HUES48 (cell line): ENCODE results near the gene MAP10.

Source experiments
- H3K27ac ChIP-seq: one replicate; pipeline ENCODE4 v1.7.0; 2013; ENCODE audit warnings: low read depth, low read length, inconsistent platforms
- H3K27me3 ChIP-seq: 2 replicates; pipeline ENCODE4 v1.6.1; 2013; ENCODE audit warnings: mild to moderate bottlenecking, low read length; ENCODE audit not compliant: control insufficient read depth, insufficient read depth
- H3K36me3 ChIP-seq: 2 replicates; pipeline ENCODE4 v1.6.1; 2013; ENCODE audit warnings: low read length; ENCODE audit not compliant: control insufficient read depth, insufficient read depth
- H3K4me1 ChIP-seq: 2 replicates; pipeline ENCODE4 v1.6.1; 2013; ENCODE audit warnings: mild to moderate bottlenecking, low read length; ENCODE audit not compliant: control insufficient read depth, insufficient read depth
- H3K4me3 ChIP-seq: 2 replicates; pipeline ENCODE4 v1.5.1; 2013; ENCODE audit warnings: mild to moderate bottlenecking, low read depth, low read length
- H3K9ac ChIP-seq: 2 replicates; pipeline ENCODE4 v1.6.1; 2013; ENCODE audit warnings: mild to moderate bottlenecking, low read depth, low read length, moderate library complexity
- H3K9me3 ChIP-seq: 2 replicates; pipeline ENCODE4 v1.6.1; 2013; ENCODE audit warnings: low read length; ENCODE audit not compliant: control insufficient read depth, insufficient read depth

The MAP10 gene, protein sequence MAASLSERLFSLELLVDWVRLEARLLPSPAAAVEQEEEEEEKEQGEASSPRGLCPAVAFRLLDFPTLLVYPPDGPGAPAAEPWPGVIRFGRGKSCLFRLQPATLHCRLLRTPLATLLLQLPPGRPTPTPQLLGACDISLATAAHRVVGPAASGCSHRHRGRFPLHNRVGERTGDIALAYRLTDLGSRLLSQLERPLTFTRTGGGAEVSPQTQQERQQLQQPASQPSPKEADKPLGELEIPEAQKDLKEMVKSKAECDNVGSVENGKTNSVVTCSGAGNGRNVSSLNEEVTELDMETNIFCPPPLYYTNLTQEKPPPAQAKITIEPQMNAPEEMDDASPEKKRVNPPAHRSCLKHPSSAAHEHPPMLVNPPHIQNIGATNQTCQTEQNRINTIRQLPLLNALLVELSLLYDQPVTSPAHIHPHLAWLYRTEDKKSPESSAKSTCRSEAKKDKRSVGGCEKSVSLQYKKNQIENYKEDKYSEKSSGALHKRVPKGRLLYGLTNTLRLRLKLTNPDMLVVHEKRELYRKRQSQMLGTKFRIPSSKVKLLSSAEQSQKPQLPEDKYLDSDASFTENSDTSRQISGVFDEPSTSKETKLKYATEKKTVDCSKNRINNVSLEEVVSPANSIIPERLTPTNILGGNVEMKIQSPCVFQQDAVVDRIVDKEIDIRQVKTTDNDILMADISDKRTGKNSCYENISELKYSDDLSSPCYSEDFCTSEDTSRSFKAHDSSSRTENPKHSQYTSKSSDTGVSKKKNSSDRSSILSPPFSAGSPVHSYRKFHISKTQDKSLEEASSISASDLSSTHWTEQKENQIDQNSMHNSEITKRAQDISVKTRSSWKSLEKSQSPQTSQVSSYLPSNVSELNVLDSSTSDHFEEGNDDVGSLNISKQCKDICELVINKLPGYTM

DNA sequence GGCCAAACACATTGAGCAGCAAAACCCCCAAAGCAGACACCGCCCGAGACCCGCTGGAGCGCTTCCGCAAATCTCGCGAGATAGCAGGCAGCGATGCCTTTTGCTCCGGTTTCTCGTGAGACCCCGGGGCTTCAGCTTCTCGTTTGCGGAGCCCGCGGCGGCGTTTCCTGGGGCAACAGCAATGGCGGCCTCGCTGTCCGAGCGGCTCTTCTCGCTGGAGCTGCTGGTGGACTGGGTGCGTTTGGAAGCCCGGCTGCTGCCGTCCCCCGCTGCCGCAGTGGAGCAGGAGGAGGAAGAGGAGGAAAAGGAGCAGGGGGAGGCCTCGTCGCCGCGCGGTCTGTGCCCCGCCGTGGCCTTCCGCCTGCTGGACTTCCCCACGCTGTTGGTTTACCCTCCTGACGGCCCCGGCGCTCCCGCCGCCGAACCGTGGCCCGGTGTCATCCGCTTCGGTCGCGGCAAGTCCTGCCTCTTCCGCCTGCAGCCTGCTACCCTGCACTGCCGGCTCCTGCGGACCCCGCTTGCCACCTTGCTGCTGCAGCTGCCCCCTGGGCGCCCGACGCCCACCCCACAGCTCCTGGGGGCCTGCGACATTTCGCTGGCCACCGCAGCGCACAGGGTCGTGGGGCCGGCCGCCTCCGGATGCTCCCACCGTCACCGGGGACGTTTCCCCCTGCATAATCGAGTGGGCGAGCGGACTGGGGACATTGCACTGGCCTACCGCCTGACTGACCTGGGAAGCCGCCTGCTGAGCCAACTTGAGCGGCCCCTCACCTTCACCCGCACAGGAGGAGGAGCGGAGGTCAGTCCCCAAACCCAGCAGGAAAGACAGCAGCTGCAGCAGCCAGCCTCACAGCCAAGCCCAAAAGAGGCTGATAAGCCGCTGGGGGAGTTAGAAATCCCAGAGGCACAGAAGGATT lies at the start of gene MAP10:
MAP10 (plus strand) TSS at position 148 of the 917 bp plus-strand sequence; CDS start at position 182, 34 bp downstream.
- Histone ChIP-seq H3K4me1 (peaks cover 14% of the 10 kb centered on the region), H3K36me3 (no peaks in the 10 kb centered on the region; the same call in 1 of the 2 replicates), H3K9ac (peak within 1 kb of the TSS; percentile 91), H3K9me3 (no peaks in the 10 kb centered on the region), H3K4me3 (peak within 1 kb of the TSS; percentile 87), H3K27ac (peak within 1 kb of the TSS; percentile 77), H3K27me3 (peaks cover 6% of the 10 kb centered on the region)

DNA sequence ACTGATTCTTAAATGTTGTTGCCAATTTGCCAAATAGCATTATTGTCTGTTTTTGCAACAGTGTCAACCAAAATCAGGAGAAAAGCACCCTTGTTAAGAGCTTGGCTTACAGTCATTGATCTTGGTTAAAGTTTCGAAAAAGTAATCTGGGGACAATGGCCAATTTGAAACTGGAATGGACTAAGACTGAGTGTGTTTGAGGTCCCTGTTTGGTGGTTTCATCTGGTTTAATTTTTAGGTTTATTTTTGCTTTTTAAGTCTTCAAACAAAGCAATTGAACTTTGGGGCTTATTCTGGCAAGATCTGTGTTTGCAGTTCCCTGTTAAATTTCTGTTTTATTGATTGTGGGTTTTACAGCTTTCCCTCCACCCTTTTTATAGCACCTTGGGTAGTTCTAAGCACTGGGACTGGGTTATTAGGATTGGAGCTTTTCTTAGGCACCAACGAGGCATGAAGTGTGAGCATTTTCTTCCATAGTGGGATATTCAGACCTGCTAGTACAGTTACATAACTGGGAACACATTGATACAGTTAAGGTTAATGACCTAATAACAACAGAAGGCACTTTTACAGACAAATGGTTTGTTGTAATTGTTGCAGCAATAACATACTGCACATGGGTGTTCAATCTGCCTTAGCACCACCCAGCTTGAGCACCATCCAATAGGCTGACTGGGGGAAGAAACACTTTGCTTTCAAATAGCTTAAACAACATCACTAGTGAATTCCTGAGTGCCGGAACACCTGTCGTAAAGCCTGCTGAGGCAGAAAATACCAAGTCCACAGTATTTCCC lies 40.6 kb upstream of the MAP10 start:
- Histone ChIP-seq H3K4me3 (no peak overlapping the region), H3K9ac (no peak overlapping the region), H3K9me3 (no peaks in the 10 kb centered on the region; the same call in 1 of the 2 replicates), H3K36me3 (no peaks in the 10 kb centered on the region), H3K27ac (no peak overlapping the region), H3K4me1 (peaks cover 19% of the 10 kb centered on the region), H3K27me3 (no peaks in the 10 kb centered on the region)

GRCh38 chr1:232765542-232765941 lies 39.7 kb upstream of the MAP10 start:
- no peak overlapping the region for H3K27ac ChIP-seq
- H3K9ac ChIP-seq, result no peak overlapping the region
- no peaks in the 10 kb centered on the region for H3K27me3 ChIP-seq

DNA sequence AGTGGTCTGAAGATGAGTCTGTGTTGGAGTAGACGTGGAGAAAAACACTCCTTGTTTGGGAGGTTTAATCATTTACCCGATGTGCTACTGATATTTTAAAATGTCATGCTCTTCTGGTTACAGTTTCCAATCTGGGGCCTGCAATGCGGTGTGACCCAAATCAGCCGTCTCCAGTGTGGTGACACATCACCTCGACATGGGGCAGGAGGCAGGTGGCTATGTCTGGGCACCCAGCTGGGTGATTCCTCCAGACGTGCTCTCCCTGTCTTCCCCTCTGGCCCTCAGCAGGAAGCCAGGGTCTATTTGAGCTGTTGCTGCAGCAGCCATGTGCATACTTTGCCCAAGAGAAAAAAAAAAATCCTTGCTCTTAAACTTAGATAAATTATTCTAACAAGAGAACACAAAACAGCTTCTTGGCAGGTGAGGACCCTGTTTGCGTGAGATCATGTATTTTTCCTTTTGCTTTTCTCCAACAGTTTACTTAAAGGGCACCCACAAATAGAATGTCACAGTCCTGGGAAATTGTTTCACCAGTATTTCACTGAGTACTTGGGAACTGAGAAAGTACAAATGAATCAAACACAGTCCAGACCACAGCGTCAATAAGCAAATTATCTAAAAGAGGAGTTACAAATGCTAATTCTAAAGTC lies 38.9 kb upstream of the MAP10 start:
- Histone ChIP-seq H3K9ac (no peak overlapping the region), H3K27ac (no peak overlapping the region), H3K27me3 (no peaks in the 10 kb centered on the region), H3K4me1 (peaks cover 32% of the 10 kb centered on the region), H3K4me3 (no peak overlapping the region), H3K9me3 (no peaks in the 10 kb centered on the region; the same call in 1 of the 2 replicates), H3K36me3 (no peaks in the 10 kb centered on the region)

More at GRCh38 chr1:232765542-232765941, 39.7 kb upstream of the MAP10 start:
- no peak overlapping the region for H3K4me3 ChIP-seq
- no peaks in the 10 kb centered on the region for H3K36me3 ChIP-seq
- no peaks in the 10 kb centered on the region; the same call in 1 of the 2 replicates for H3K9me3 ChIP-seq
- H3K4me1 ChIP-seq, result peaks cover 28% of the 10 kb centered on the region

GRCh38 chr1:232766904-232767303 lies 38.3 kb upstream of the MAP10 start:
- H3K9me3 ChIP-seq, result no peaks in the 10 kb centered on the region; the same call in 1 of the 2 replicates
- H3K36me3 ChIP-seq, result no peaks in the 10 kb centered on the region
- H3K4me1 ChIP-seq, result peaks cover 32% of the 10 kb centered on the region
- H3K9ac ChIP-seq, result no peak overlapping the region
- no peak overlapping the region for H3K4me3 ChIP-seq
- no peak overlapping the region for H3K27ac ChIP-seq
- H3K27me3 ChIP-seq, result no peaks in the 10 kb centered on the region

DNA sequence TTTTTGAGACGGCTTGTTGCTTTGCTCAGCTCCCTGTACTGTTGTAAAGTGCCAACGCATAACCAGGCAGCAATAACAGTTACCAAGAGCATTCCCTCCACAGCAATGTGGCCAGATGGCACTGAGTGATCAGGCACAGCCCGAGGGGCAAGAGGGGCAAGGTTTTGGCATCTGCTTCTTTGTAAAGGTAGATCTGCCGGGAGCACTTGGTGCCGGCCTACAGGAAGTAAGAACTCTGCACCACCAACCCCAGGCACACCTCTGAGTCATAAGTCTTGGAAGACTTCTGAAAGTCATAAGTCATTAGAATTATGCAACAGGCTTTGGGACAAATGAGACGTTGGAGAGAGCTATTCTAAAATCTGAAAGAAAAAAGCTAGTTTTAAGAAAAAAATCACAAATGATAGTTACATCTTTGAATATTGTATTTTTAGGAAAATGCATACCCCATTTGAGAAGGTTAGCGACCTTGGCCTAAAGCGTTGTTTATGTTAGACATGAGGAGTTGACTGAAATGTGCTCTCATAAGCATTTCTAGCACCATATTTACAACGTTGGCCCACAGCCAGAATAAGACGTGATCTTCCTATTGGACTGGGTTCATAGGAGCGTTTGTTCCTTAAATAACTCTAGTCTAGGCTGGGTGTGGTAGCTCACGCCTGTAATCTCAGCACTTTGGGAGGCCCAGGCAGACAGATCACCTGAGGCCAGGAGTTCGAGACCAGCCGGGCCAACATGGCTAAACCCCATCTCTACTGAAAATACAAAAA lies 37.7 kb upstream of the MAP10 start:
- H3K9ac ChIP-seq, result no peak overlapping the region
- no peaks in the 10 kb centered on the region for H3K27me3 ChIP-seq
- H3K4me3 ChIP-seq, result no peak overlapping the region
- no peaks in the 10 kb centered on the region; the same call in 1 of the 2 replicates for H3K9me3 ChIP-seq
- H3K36me3 ChIP-seq, result no peaks in the 10 kb centered on the region
- H3K27ac ChIP-seq, result no peak overlapping the region
- peaks cover 32% of the 10 kb centered on the region for H3K4me1 ChIP-seq

- Histone ChIP-seq H3K9me3 (no peaks in the 10 kb centered on the region; the same call in 1 of the 2 replicates), H3K4me3 (no peak overlapping the region), H3K4me1 (peaks cover 32% of the 10 kb centered on the region), H3K36me3 (no peaks in the 10 kb centered on the region), H3K27ac (no peak overlapping the region), H3K9ac (no peak overlapping the region), H3K27me3 (no peaks in the 10 kb centered on the region)
Observed at GRCh38 chr1:232768793-232769192, 36.4 kb upstream of the MAP10 start.

DNA sequence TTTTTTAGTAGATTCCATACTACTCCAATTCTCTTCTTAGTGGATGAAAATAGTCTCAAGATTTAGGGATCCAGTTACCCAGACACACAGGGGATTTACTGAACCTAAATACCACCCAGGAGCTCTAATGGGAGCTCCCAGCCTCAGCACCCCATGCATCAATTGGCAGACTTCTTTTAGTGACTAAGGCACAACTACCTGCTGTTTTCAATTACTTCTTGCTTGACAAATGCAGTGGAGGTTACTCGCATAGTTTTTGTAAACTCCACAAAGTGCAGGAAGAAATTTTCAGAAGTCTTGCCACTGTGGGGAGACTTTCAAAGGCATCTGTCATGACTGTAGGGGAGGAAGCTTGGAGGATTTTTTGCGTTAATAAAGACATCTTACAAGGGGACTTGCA lies 35.5 kb upstream of the MAP10 start:
- Histone ChIP-seq H3K27me3 (no peaks in the 10 kb centered on the region), H3K9ac (no peak overlapping the region), H3K36me3 (no peaks in the 10 kb centered on the region), H3K9me3 (no peaks in the 10 kb centered on the region), H3K27ac (peak overlapping the region; percentile 73), H3K4me3 (peak overlapping the region; percentile 14; the same call in 1 of the 2 replicates), H3K4me1 (peaks cover 32% of the 10 kb centered on the region)

DNA sequence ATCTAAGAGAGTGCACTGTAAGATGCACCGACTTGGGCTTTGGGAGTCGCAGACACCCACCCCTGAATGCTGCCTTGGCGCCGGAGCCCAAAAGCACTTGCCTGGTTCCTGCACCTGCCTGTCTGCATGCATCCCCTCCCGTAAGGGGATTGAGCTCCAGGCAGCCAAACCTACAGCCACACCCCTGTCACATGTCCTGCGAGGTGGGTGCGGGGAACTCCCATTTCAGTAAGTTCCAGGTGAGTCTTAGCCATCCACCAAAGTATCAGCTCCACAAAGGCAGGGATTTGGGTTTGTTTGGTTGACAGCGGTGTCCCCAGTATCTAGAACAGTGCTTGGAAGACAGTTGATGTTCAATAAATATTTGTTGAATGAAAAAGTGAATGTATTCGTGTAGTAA lies 31.5 kb upstream of the MAP10 start:
- Histone ChIP-seq H3K4me3 (no peak overlapping the region), H3K4me1 (peaks cover 19% of the 10 kb centered on the region), H3K27ac (no peak overlapping the region), H3K9ac (no peak overlapping the region), H3K27me3 (no peaks in the 10 kb centered on the region), H3K36me3 (no peaks in the 10 kb centered on the region), H3K9me3 (no peaks in the 10 kb centered on the region)
